Hepatocyte (in vitro differentiated cells): ENCODE measurements around the gene CKAP5. TPM values are rescaled to one million over a fixed set of nuclear protein-coding genes. Genes with fewer than 3 reads are reported as not detected.

Source experiments
- DNase-seq: peaks from one replicate; pipeline ENCODE4 v3.0.0-alpha.2; 2016; ENCODE audit warnings: low spot score
- H2AFZ ChIP-seq: fragments of 200-600 bp; sonication (generic); 2 replicates; pipeline ENCODE4 v1.6.0; 2016; ENCODE audit warnings: antibody characterized with exemption, mild to moderate bottlenecking
- H3K27ac ChIP-seq: fragments of 200-600 bp; sonication (generic); 2 replicates; pipeline ENCODE4 v1.5.1; 2016; ENCODE audit warnings: mild to moderate bottlenecking
- H3K27me3 ChIP-seq: fragments of 200-600 bp; sonication (generic); 2 replicates; pipeline ENCODE4 v1.6.1; 2016
- H3K36me3 ChIP-seq: fragments of 200-600 bp; sonication (generic); replicated peaks from 2 replicates; pipeline ENCODE4 v1.5.1; 2016; ENCODE audit warnings: low read depth; ENCODE audit not compliant: insufficient read depth
- H3K4me1 ChIP-seq: fragments of 200-600 bp; sonication (generic); 2 replicates; pipeline ENCODE4 v1.5.1; 2016; ENCODE audit warnings: mild to moderate bottlenecking, moderate library complexity; ENCODE audit not compliant: insufficient read depth
- H3K4me2 ChIP-seq: fragments of 200-600 bp; sonication (generic); 2 replicates; pipeline ENCODE4 v1.6.0; 2016
- H3K4me3 ChIP-seq: fragments of 200-600 bp; sonication (generic); 2 replicates; pipeline ENCODE4 v1.5.1; 2016; ENCODE audit warnings: mild to moderate bottlenecking
- H3K79me2 ChIP-seq: fragments of 200-600 bp; sonication (generic); 2 replicates; pipeline ENCODE4 v1.6.0; 2017; ENCODE audit warnings: mild to moderate bottlenecking
- H3K9me2 ChIP-seq: fragments of 200-600 bp; sonication (generic); replicated peaks from 2 replicates; pipeline ENCODE4 v1.6.0; 2017; ENCODE audit warnings: mild to moderate bottlenecking; ENCODE audit not compliant: insufficient read depth
- H3K9me3 ChIP-seq: fragments of 200-600 bp; sonication (generic); 2 replicates; pipeline ENCODE4 v1.5.1; 2016; ENCODE audit warnings: low read depth, mild to moderate bottlenecking
- H4K20me1 ChIP-seq: fragments of 200-600 bp; sonication (generic); 2 replicates; pipeline ENCODE4 v1.6.0; 2016; ENCODE audit warnings: mild to moderate bottlenecking; ENCODE audit not compliant: insufficient read depth, poor library complexity, severe bottlenecking
- EZH2 ChIP-seq: fragments of 200-600 bp; sonication (generic); IDR thresholded peaks from 2 replicates; pipeline ENCODE4 v1.6.1; 2016; ENCODE audit warnings: antibody characterized with exemption, mild to moderate bottlenecking, borderline replicate concordance
- EZH2phosphoT487 ChIP-seq: fragments of 200-600 bp; sonication (generic); IDR thresholded peaks from one replicate; pipeline ENCODE4 v1.6.1; 2018; ENCODE audit warnings: antibody characterized with exemption, mild to moderate bottlenecking, low read depth, moderate library complexity; ENCODE audit not compliant: unreplicated experiment, severe bottlenecking
- WGBS: methylation state at CpG from one replicate; pipeline ENCODE4 v1.1.6; 2016; ENCODE audit warnings: low lambda C conversion rate; ENCODE audit errors: missing lambda C conversion rate; 5-methylcytosine and 5-hydroxymethylcytosine counted together
- polyA plus RNA-seq: library from polyadenylated mRNA; unstranded; fragments of >200 nt; fragmentation: Nextera tagmentation; extraction: Ambion mirVana; gene quantifications from 2 replicates; pipeline ENCODE4 v1.2.1, GENCODE V29; 2016
- total RNA-seq: library from RNA; depleted of rRNA; stranded (reverse); fragments of >200 nt; gene quantifications from 2 replicates; pipeline ENCODE4 v1.2.3, GENCODE V29; 2014
- TF ChIP-seq, protein P1 (sequence below): fragments of 200-600 bp; sonication (generic); IDR thresholded peaks from 2 replicates; pipeline ENCODE4 v1.5.1; 2016; ENCODE audit warnings: antibody characterized with exemption, mild to moderate bottlenecking; ENCODE audit not compliant: poor library complexity

The CKAP5 gene
- total and polyA plus RNA-seq, 2 experiments from 2014 or later = 23.7 to 53.3 TPM

DNA sequence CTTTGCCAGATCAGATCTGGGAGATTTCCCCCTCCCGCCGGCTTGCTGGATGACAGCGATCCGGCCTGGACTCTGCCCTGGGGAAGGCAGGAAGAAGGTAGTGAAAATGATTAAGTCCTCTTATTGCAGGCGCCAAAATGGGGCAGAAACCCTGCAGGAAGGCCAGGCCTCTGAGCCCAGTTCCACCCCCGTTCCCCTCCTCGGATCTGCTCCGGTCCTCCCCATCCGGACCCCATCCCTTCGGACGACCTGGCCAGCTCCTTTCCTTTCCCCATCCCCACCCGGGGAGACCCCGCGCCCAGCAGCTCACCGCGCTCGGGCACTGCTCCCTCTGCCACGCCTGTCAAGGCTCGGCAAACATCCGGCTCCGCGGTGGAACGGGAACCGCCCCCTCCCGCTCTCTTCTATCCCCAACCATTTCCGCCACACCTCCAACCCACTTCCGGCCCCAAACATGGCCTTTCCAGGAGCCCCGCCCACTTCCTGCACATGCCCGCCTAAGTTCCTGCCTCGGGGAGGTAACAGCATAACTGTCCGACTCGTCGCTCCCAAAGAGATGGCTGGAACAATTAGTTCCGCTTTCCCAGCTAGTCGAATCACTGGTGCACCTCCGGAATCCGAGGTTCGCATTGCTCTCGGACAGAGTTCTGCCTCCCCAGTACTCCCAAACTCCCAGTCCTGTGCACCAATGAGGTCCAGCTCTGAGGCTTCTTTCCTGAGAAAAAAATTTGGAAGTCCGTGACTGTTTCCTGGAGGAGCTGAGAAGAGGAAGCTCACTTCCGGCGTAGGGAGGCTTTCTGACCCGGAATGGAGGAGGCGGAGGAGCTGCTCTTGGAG, 145.6 kb downstream of the CKAP5 start, which contains the start of the genes ARHGAP1 and ZNF408:
TSS of gene ARHGAP1 (minus strand) at position 379 of the 837 bp plus-strand sequence. CDS start 4,512 bp downstream, outside the sequence.
TSS of gene ZNF408 (plus strand) at position 791 of the 837 bp plus-strand sequence. CDS start at position 808, 17 bp downstream.
- under 1% methylated on average over 30 of the region's 44 CpGs for WGBS
- peak within 1 kb of the TSS; percentile 96 for H2AFZ ChIP-seq
- H3K9me2 ChIP-seq = no peaks in the 10 kb centered on the region
- DNase-seq = peak; percentile 100
- H3K27ac ChIP-seq = peak within 1 kb of the TSS; percentile 98
- peaks cover 5% of the 10 kb centered on the region for H4K20me1 ChIP-seq
- no peaks in the 10 kb centered on the region for H3K36me3 ChIP-seq
- H3K27me3 ChIP-seq = no peaks in the 10 kb centered on the region
- no peaks in the 10 kb centered on the region for H3K9me3 ChIP-seq
- peak within 1 kb of the TSS; percentile 96 for H3K4me2 ChIP-seq
- H3K4me1 ChIP-seq = peaks cover 18% of the 10 kb centered on the region
- no peak for TF ChIP-seq EZH2phosphoT487
- peaks cover 53% of the 10 kb centered on the region for H3K79me2 ChIP-seq
- H3K4me3 ChIP-seq = peak within 1 kb of the TSS; percentile 81

DNA sequence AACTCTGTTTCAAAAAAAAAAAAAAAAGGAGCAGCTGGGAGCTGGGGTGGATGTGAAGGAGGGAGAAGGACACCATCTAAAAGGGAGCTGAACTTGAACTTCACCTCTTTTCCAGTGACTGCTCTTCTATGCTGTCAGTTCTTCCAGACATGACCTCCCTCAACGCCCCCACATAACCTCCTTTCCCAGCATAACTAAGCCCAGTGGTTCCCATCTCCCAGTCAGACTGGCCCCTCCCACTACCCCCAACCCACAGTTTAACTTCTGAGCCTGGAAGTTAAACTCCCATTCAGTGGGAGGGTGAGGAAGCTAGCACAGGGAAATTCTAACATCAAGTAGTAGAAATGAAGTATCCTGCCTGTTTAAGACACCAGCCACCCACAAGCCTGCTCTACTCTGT, 147.5 kb downstream of the CKAP5 start:
- Histone ChIP-seq H3K4me3 (no peak overlapping the region), H3K9me2 (no peaks in the 10 kb centered on the region), H3K9me3 (no peaks in the 10 kb centered on the region), H3K79me2 (peaks cover 53% of the 10 kb centered on the region), H3K27me3 (no peaks in the 10 kb centered on the region), H2AFZ (no peak overlapping the region), H4K20me1 (peaks cover 5% of the 10 kb centered on the region), H3K36me3 (no peaks in the 10 kb centered on the region), H3K4me1 (peaks cover 18% of the 10 kb centered on the region), H3K4me2 (peak overlapping the region; percentile 82), H3K27ac (no peak overlapping the region)
- no peak for DNase-seq
- TF ChIP-seq EZH2phosphoT487 = no peak
- 91% methylated on average over 1 of the region's 1 CpG for WGBS

DNA sequence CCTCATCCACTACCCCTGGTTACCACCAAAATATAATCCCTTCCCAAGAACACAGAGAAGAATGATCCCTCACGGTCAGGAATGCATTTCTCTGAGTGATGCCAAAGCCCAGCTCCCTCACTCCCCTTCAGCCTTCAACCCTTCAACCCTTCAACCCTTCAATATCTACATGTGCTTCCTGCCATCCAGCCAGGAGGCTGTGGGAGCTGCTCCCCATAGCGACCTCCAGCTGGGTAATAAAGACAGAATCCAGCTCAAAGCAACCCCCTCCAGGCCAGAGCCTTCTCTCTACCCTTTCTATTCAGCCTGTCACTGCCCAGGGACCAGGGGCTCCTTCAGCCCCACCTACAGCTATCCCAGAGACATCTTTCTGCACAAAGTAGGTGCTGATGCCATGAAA, 148.4 kb downstream of the CKAP5 start:
- Histone ChIP-seq H3K9me2 (no peaks in the 10 kb centered on the region), H3K4me1 (peaks cover 18% of the 10 kb centered on the region), H3K27ac (no peak overlapping the region), H2AFZ (no peak overlapping the region), H4K20me1 (peaks cover 5% of the 10 kb centered on the region), H3K9me3 (no peaks in the 10 kb centered on the region), H3K4me2 (no peak overlapping the region), H3K4me3 (no peak overlapping the region), H3K27me3 (no peaks in the 10 kb centered on the region), H3K36me3 (no peaks in the 10 kb centered on the region), H3K79me2 (peaks cover 45% of the 10 kb centered on the region)
- no peak for DNase-seq
- WGBS = 72% methylated on average over 2 of the region's 2 CpGs
- TF ChIP-seq EZH2phosphoT487 (no peak), EZH2 (no peak)
- TF ChIP-seq, protein P1, sequence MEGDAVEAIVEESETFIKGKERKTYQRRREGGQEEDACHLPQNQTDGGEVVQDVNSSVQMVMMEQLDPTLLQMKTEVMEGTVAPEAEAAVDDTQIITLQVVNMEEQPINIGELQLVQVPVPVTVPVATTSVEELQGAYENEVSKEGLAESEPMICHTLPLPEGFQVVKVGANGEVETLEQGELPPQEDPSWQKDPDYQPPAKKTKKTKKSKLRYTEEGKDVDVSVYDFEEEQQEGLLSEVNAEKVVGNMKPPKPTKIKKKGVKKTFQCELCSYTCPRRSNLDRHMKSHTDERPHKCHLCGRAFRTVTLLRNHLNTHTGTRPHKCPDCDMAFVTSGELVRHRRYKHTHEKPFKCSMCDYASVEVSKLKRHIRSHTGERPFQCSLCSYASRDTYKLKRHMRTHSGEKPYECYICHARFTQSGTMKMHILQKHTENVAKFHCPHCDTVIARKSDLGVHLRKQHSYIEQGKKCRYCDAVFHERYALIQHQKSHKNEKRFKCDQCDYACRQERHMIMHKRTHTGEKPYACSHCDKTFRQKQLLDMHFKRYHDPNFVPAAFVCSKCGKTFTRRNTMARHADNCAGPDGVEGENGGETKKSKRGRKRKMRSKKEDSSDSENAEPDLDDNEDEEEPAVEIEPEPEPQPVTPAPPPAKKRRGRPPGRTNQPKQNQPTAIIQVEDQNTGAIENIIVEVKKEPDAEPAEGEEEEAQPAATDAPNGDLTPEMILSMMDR = no peak

DNA sequence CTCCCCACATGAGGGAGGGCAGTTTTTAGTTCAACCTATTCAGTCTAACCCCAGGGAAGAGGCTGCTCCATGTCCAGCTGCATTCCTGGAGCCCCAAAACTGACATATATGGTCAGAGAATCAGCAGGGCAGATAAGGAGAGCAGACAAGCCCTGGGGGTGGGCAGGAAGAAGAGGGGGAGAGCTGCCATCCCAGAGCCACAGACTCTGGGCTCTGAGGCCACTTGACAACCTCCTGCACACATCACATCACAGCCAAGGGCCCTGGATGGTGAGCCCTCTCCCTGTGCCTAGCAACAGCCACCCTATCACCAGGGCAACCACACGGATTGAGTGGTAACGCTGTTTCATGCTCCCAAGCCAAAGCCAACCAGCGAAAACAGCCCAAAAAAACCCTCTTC, 148.8 kb downstream of the CKAP5 start:
- H2AFZ ChIP-seq = no peak overlapping the region
- H3K4me3 ChIP-seq = no peak overlapping the region
- H3K36me3 ChIP-seq = no peaks in the 10 kb centered on the region
- no peak for DNase-seq
- H3K27ac ChIP-seq = no peak overlapping the region
- peaks cover 5% of the 10 kb centered on the region for H4K20me1 ChIP-seq
- WGBS = 89% methylated on average over 3 of the region's 3 CpGs
- TF ChIP-seq, protein P1 = no peak
- TF ChIP-seq EZH2 = no peak
- TF ChIP-seq EZH2phosphoT487 = no peak
- no peaks in the 10 kb centered on the region for H3K9me3 ChIP-seq
- no peaks in the 10 kb centered on the region for H3K9me2 ChIP-seq
- H3K79me2 ChIP-seq = peaks cover 41% of the 10 kb centered on the region
- peaks cover 15% of the 10 kb centered on the region for H3K4me1 ChIP-seq
- no peaks in the 10 kb centered on the region for H3K27me3 ChIP-seq
- H3K4me2 ChIP-seq = no peak overlapping the region
